ENCODE measurements around the gene TMEM151B.

The TMEM151B gene

DNA sequence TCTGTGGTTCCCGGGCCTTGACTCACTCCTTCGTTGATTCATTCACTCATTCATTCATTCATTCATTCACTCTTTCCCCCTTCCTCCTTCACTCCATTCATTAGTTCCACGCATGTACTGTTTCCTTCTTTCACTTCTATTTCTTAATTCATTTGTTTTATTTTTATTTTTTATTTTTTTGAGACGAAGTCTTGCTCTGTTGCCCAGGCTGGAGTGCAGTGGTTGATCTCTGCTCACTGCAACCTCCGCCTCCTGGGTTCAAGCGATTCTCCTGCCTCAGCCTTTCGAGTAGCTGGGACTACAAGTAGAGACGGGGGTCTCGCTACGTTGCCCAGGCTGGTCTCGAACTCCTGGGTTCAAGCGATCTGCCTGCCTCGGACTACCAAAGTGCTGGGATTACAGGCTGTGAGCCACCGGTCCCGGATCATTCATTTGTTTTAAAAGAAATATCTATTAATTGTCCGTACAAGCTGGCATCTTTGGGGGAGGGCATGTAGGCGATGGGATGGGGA is 4.5 kb upstream of the TMEM151B start:
- no peak for DNase-seq

DNA sequence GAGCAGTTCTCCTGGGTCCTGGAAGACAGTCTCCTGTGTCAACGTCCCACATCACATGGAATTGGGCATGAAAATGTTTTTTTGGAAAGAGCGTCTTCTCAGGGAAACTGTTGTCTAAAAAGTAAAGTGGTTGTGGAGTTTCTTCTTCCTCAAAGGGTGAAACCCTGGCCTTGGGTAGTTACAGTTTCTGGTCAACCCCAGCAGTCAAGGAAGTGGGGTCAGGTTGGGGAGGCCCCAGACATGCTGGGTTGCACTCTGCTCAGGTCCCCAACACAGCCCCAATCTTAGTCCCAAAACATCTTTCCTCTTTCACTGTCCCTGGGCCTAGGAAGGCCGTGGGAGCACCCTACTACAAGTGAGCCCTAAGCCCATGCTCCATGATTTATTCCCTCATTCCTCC is 3.9 kb upstream of the TMEM151B start:
- DNase-seq = no peak

DNA sequence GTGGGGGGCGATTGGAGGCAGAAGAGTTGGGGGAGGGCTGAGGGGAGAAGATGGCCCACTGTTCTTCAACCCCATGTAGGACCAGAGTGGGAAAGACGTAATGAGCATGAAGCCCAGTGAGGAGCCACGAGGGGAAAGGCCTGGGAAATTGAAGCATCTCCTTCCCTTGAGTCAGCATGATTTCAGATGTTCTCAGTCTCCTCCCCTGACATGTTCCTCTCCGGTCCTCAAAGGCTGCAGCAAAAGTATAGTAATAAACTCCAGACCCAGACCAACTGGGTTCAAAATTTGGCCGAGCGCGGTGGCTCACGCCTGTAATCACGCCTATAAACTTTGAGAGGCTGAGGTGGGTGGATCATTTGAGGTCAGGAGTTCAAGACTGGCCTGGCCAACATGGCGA is 3.0 kb upstream of the TMEM151B start:
- no peak for DNase-seq

DNA sequence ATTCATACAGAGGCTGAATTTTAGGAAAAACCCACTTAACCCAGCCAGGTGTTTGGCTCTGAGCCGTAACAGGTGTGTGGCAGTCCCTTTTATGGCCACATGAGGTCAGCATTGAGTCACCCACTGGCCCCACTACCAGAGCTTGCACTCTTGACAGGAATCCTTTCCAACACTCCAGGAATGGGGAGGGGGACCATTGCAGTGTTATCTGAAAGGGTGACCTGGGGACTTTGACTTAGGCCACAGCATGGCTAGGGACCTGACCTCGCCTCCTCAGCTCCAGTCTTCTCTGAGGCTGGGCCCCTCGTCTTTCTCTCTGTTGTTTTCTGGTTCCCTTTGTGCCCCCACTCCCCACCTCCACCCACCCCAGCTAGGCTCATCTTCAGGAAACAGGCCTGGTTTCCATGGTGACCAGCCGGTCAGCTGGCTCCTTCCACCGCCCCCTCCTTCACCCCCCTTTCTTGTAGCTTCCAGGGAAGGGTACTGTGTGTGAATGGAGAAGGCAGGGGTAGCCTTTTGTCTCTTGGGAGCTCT is 2.1 kb upstream of the TMEM151B start:
- no peak for DNase-seq

DNA sequence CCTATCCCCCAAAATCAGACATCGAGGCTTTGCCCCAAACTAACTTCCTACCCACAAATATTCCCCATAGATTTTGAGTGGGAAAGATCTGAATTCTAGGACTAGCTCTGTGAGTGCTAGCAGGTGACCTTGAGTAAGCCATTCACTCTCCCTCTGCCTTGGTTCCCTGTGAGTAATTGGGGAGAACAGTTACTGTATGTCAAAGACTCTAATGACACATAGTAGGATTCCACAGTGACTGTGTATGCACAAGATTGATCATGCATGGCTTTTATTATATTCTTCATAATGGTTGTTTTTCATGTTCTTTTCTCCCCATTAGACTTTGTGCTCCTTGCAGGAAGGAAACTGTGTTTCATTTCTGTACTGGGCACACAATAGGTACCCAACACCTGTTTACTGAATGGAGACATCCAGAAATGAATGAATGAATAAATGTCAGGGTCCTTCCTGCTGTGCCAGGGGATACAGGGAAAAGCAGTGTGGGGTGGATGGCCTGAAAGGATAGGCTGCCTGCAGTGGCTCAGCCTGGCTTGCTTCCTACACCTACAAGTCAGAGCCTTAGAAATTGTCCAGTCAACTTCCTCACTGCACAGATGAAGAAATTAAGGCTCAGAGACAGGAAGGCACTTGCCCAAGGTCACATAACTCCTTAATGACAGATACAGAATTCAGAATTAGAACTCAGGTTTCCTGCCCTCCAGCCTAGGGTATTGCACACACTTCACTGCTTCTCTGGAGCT is 901 bp upstream of the TMEM151B start:
- no peak for DNase-seq

DNA sequence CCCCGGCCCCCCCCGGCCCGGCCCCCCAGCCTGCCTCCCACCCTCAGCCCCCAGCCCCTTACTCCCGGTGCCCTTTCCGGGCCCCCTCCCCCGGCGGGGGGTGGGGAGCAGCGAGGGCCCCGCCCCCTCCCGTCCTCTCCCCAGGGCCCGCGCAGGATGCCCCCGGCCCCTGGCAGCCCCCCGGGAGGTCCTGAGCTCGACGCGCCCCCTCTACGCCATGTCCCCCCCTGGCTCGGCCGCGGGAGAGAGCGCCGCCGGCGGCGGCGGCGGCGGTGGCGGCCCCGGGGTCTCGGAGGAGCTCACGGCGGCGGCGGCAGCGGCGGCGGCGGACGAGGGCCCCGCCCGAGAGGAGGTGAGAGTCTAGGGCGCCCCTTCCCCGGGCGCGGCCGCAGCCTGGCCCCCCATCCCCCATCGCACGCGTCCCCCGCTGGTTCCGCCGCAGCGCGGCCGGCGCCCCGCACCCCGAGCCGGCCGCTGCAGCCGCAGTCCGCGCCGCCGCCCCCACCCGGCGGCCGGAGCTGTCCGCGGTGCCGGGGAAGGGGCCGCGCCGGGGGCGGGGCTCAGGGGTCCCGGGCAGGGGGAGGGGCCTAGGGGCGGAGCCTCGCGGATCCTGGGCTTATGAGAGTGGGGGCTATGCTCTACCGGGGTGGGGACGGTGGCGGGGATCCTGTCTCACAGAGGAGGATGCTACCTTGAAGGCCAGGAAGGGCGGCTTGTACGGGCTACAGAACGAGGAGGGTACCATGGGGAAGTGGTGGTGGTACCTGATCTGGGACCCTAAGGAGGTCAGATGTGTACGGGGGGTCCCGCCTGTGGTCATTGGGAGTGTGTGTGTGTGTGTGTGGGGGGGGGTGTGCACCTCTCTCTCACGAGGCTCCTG is 516 bp downstream of the TMEM151B start:
- no peak for DNase-seq

DNA sequence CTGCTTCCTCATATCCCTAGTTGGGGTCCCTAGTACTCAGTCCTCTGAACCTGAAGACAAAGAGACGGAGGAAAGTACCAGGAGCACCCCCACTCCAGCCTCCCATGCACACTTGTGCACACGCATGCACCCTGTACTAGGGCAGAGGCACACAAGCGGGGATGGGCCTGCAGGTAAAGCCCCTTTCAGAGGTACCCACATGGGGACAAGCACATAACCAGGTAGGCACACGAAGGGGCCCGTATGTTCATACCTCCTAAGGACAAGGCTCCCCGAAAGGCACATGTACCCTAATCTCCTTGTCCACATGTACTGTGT is 1.1 kb downstream of the TMEM151B start:
- no peak for DNase-seq

DNA sequence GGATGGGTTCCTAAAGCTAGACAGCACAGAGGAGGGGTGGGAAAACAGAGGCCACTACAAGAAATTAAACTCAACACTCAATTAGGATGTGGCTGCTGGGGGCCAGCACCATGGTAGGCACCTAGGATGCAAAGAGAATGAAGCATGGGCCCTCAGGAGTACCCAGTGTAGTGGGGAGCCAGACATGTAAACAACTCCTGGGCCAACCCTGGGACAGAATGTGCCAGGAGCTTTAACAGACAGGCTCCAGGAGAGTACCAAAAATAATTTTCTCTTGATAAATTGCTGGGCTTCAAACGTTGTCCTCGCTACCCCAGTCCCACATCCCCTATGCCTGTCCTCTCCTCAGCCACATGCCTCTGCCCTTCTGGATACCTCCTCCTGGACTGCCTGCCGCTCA is 1.7 kb downstream of the TMEM151B start:
- DNase-seq = no peak

DNA sequence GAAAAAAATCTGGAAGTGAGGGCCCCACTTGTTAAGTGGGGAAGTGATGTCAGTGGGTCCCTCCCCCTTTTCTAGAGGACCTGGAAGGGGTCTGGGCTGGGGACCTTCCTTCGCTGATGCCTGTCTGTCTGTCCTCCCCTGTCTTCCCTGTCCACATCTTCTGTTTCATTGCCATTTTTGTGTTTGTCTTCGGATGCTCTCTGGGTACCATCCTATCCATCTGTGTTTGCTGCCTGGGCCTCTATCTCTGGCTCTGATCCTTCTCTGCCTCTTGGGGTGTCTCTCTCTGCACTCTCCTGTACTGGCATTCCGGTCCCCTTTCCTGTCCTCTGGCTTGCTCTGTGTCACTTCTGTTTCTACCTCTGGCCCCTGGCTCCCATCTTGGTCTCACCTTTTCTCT is 2.3 kb downstream of the TMEM151B start:
- no peak for DNase-seq

DNA sequence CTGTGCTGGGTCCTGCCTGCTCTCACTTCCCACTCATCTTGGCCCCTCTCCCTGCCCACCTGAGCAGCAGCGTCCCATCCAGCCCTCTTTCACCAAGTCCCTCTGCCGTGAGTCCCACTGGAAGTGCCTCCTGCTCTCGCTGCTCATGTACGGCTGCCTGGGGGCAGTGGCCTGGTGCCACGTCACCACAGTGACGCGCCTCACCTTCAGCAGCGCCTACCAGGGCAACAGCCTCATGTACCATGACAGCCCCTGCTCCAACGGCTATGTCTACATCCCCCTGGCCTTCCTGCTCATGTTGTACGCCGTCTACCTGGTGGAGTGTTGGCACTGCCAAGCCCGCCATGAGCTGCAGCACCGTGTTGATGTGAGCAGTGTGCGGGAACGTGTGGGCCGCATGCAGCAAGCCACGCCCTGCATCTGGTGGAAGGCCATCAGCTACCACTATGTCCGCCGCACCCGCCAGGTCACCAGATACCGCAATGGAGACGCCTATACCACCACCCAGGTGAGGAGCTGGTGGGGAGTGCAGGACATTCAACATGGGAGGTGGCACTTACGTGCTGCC is 2.8 kb downstream of the TMEM151B start:
- DNase-seq = no peak

DNA sequence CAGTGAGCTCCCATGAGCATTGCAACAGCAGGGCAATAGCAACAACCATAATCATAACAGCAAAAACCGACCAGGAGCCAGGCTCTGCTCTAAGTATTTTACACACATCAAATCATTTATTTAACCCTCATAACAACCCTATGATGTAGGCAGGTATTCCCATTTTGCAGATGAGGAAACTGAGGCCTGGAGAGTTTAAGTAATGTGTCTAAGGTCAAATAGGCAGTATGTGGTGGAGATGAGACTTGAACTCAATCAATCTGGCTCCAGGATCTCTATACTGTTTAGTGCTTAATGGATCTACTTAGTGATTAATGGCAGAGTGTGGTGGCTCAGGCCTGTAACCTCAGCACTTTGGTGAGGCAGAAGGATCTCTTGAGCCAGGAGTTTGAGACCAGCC is 3.4 kb downstream of the TMEM151B start:
- no peak for DNase-seq

DNA sequence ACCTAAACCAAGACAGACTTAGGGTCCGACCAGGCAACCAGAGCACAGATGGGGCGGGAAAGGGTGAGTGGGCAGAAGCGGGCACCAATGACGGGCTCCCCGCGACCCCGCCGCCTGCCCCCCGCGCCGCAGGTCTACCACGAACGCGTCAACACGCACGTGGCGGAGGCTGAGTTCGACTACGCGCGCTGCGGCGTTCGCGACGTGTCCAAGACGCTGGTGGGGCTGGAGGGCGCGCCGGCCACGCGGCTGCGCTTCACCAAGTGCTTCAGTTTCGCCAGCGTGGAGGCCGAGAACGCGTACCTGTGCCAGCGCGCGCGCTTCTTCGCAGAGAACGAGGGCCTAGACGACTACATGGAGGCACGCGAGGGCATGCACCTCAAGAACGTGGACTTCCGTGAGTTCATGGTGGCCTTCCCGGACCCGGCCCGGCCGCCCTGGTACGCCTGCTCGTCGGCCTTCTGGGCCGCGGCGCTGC is 5.1 kb downstream of the TMEM151B start:
- no peak for DNase-seq

DNA sequence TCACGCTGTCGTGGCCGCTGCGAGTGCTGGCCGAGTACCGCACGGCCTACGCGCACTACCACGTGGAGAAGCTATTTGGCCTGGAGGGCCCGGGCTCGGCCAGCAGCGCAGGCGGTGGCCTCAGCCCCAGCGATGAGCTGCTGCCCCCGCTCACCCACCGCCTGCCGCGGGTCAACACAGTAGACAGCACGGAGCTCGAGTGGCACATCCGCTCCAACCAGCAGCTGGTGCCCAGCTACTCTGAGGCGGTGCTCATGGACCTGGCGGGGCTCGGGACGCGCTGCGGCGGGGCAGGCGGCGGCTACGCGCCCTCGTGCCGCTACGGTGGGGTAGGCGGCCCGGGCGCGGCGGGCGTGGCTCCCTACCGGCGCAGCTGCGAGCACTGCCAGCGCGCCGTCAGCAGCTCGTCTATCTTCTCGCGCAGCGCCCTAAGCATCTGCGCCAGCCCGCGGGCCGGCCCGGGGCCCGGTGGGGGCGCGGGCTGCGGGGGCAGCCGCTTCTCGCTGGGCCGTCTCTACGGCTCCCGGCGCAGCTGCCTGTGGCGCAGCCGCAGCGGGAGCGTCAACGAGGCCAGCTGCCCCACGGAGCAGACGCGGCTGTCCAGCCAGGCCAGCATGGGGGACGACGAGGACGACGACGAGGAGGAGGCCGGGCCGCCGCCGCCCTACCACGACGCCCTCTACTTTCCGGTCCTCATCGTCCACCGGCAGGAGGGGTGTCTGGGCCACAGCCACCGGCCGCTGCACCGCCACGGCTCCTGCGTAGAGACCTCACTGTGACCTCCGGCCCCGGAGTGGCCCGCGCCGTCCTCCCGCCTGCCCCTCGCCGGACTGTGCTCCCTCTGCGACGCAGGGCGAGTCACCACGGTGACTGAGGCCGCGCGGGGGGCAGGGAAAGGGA is 5.7 kb downstream of the TMEM151B start:
- no peak for DNase-seq

DNA sequence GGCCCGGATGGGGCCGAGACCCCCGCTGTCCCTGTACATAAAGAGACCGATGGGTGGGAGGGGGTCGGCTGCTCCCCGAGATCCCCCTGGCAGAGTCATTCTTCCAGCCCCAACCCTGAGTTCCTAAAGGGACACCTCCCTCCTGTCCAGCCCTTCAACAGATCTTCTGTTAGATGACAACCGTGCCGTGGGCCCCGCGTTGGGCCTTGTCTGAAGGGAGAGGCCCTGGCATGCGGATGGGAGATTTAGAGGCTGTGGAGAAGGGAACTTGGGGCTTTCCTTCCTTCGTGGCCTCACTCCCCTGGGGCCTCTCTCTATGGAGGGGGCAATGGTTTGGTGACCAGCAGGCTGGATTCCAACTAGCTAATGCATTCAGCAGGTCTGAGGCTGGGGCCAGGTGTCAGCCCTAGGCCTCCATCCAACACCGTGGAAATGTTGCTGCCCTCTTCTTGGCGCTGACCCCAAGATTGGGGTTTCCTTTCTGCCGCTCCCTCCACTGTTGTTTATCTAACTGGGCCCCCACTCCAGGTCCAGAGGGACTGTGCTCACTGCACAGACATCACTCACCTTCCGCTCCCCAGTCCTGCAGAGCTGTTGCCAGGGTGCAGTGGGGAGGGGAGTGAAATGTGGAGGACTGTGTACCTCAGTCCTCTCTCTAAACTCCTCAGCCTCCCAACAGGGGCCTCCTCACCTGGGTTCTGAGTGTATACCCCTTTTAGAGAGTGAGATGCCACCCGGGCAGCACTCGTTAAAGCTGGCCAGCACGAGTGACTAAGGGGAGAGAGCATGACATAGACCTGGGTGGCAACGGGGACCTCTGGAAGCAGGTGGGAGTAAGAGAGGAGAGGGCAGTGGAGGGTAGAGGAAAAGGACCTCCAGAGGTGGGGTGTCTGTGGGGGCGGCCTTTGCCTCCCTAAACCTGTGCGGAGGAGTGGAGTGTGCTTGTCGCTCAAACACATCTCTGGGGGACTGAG is 6.7 kb downstream of the TMEM151B start:
- DNase-seq = no peak

DNA sequence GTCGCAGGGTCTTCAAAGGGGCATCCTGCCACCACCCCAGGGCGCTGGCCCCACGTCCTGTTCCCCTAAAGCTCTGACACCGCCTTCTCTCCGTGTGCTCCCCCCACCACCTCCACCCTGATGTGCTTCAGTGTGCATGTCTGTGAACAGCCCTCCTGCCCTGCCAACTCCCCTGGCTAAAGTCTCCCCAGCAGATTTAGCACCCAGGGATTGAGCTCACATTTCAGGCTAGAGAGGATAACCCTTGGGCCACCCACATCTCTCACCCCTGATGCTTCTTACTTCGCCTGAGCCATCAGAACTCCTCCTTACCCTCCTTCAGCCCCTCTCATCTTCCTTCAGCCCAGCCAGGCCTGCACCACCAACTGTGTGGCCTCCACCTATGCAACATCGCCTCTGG is 7.5 kb downstream of the TMEM151B start:
- no peak for DNase-seq

DNA sequence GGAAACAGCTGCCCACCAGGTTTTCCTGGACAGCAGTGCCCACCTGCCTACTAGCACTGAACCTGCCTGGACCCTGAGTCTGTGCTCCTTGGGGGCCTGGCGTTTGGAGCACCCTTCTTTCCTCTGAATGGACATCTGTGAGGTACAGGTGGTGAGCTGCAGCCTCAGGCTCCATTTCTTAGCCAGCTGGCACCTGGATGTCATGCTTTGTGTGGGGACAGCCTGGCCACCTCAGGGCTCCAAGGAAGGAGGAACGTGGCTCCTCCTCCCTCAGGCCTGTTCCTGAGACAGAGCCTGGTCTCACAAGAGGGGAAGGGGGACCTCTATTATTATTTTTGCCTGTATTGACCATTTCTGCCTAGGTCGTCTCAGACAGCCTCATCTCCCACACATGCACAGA is 8.1 kb downstream of the TMEM151B start:
- DNase-seq = no peak

DNA sequence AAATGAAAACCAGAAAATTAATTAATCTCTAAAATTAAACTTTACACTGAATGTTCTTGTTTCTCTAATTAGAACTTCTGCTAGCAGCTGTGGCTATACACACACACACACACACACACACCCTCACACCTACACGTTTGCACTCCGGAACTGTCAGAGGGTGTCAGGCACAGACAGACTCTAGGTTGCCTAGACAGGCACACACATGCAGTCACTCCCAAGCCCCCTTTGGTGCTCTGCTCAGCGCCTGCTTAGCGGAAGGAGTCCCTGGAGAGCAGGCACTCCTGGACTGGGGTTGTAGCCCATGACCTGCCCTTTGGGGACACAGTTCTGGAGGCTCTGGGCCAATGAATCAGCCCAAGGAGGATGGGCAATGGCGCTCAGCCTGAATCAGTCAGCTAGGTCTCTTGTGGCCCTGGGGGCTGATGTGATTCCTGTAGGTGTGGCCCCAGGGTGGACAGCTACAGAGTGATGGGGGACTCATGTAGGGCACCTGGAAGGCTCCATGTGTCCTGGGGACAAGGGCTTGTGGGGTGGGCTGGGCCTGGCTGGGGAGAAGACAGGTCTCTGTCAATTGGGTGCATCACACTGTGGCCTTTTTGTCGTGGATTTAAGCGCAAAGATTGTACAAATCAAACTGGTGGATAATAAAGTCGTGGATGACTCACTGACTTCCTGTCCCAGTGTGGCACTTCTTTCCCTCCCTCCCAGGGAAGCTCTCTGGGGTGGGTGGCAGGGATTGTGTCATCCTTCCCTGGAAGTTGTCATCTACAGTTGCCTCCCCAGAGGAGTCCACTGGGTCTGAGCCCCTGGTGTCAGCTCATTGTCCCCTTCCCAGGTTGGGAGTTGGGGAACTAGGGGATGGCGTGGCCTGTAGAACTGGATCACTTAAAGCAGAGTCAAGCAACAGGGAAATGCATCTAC is 8.8 kb downstream of the TMEM151B start:
- no peak for DNase-seq

DNA sequence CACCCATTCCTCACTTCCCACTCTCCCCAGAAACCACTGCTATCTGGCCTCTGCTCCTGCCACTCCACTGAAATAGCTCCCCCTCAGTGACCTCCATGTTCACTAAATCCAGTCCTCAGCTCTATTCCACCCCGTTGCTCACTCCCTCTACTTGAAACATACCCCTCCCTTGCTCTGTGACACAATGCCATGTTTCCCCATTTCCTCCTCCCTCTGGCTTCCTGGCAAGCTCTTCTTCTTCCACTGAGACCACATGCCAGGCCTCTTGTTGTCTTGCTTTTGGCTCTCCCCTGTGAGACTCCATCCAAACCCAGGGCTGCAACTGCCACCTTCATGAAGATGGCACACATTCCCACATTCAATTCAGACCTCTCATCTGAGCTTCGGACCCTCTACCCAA is 13.9 kb downstream of the TMEM151B start:
- DNase-seq = peak; percentile 47

DNA sequence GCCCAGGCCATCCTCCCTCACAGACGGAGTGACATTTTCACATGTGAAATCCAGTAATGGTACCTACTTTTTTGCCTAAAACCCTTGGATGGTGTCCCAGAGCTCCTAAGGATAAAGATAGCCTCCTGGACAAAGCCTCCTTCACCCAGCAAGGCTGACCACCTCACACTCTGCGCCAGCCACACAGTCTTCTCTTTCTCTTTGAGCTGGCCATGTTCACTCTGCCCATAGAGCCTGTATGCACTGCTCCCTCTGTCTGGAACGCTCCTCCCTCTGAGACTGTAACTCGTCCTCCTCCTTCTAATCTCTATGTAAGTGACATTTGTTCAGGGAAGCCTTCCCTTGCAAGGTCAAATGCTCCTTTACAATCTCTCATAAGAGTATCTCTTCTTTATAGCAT is 14.6 kb downstream of the TMEM151B start:
- no peak for DNase-seq

Data from GF-D8 (cell line).